ENCODE data around the gene TCF12.

TCF12 gene

DNA sequence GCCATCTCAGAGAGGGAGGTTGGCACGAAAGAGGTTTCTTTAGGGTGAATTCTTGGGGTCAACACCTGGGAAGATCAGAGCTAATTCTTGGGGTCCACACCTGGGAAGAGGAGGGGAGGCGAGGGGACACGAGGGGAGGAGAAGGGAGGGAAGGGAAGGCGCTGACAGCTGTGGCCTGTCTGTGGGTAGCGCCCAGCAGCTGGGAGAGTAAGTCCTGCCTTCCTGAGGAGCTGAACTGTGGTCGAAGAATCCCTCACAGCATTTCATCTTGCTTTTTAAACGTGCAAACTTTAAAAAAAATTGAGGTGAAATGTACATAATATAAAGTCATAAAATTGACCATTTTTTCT lies 394.7 kb downstream of the TCF12 start:
- intact Hi-C loops (cut with DNase I; ENCODE audit: low total_unique reads), result no loop called here

DNA sequence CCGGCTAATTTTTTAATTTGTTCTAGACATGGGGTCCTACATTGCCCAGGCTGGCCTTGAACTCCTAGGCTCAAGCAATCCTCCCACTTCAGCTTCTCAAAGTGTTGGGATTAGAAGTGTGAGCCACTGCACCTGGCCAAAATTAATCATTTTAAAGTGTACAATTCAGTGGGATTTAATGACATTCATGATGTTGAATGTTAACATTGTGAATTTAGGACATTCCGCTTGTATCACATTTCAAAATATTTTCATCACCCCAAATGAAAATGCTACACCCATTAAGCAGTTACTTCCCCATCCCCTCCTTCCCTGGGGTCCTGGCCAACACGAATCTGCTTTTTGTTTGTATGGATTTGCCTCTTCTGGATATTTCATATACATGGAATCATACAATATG lies 395.8 kb downstream of the TCF12 start:
- Histone ChIP-seq H3K4me1 (no peaks in the 10 kb centered on the region), H3K4me3 (no peak overlapping the region)
- intact Hi-C loops (cut with DNase I; ENCODE audit: low total_unique reads), result no loop called here

More for the DNA sequence above, 394.7 kb downstream of the TCF12 start:
- DNase-seq, result no peak
- TF ChIP-seq, protein P1, sequence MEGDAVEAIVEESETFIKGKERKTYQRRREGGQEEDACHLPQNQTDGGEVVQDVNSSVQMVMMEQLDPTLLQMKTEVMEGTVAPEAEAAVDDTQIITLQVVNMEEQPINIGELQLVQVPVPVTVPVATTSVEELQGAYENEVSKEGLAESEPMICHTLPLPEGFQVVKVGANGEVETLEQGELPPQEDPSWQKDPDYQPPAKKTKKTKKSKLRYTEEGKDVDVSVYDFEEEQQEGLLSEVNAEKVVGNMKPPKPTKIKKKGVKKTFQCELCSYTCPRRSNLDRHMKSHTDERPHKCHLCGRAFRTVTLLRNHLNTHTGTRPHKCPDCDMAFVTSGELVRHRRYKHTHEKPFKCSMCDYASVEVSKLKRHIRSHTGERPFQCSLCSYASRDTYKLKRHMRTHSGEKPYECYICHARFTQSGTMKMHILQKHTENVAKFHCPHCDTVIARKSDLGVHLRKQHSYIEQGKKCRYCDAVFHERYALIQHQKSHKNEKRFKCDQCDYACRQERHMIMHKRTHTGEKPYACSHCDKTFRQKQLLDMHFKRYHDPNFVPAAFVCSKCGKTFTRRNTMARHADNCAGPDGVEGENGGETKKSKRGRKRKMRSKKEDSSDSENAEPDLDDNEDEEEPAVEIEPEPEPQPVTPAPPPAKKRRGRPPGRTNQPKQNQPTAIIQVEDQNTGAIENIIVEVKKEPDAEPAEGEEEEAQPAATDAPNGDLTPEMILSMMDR (IDR thresholded peaks at IDR 0.05), result no peak
- Histone ChIP-seq H3K36me3 (no peaks in the 10 kb centered on the region), H3K4me3 (no peak overlapping the region), H3K9me3 (no peaks in the 10 kb centered on the region), H3K27me3 (no peaks in the 10 kb centered on the region), H3K4me1 (no peaks in the 10 kb centered on the region), H3K27ac (no peak overlapping the region)

DNA sequence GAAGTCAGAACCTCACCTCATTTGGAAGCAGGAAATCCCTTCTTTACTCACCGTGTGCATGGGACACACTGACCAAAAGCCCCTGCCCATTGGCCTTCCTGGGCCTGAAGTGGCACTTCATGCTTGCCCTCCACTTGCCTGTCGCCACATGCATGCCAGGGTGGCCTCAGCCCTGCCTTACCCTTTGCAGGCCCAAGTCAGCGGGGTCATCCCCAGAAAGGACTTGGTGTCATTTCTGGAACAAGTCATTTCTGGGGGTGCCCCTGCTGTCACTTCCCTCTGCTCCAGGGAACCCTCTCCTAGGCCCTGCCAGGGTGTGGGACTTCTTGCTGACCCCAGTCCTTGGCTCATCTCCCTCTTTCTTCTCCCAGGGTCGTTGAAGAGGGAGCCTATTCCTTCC lies 398.0 kb downstream of the TCF12 start:
- TF ChIP-seq, protein P1 (IDR thresholded peaks at IDR 0.05), result no peak
- Histone ChIP-seq H3K27ac (no peak overlapping the region), H3K9me3 (no peaks in the 10 kb centered on the region), H3K36me3 (no peaks in the 10 kb centered on the region), H3K27me3 (no peaks in the 10 kb centered on the region), H3K4me3 (no peak overlapping the region), H3K4me1 (peaks cover 0 to 13% (median 8%) of the 10 kb centered on the region in 4 donors)
- intact Hi-C loops (cut with DNase I; ENCODE audit: low total_unique reads), result no loop called here
- DNase-seq, result no peak

More for the DNA sequence above, 395.8 kb downstream of the TCF12 start:
- Histone ChIP-seq H3K27me3 (no peaks in the 10 kb centered on the region), H3K27ac (no peak overlapping the region), H3K9me3 (no peaks in the 10 kb centered on the region), H3K36me3 (no peaks in the 10 kb centered on the region)
- no peak for DNase-seq
- TF ChIP-seq, protein P1 (IDR thresholded peaks at IDR 0.05), result no peak

DNA sequence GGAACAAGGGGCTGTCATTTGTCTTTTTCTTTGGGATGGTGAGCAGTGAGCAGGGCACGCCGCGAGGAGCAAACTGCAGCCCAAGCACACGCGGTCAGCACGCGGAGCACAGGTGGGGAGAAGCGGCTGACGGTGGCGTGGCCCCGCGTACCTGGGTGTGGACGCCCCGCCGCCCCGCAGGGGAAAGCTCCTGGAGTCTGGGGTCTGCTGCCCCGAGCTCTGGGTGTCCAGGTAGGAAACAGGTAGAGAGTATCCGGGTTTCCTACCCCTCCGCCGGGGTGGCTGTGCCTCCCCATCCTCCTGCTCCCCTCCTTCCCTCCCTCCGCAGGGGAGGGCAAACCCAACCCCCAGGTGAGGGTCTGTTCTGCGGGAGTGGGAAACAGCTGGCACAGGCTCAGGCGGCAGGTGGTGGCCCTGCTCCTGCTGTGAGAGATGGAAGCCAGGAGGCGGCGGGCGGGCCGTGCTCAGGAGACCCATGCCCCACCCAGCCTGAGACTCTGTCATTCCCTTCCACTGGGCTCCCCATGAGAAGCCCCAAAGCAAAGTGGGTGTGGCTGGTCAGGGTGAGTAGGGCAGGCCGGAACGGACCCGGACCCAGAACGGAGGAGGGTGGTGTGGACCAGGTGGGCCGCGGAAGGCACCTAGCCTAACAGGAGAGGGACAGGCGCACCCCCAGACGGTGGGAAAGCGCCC lies 400.9 kb downstream of the TCF12 start:
- H3K27me3 ChIP-seq, result no peaks in the 10 kb centered on the region
- TF ChIP-seq, protein P1 (IDR thresholded peaks at IDR 0.05), result no peak

DNA sequence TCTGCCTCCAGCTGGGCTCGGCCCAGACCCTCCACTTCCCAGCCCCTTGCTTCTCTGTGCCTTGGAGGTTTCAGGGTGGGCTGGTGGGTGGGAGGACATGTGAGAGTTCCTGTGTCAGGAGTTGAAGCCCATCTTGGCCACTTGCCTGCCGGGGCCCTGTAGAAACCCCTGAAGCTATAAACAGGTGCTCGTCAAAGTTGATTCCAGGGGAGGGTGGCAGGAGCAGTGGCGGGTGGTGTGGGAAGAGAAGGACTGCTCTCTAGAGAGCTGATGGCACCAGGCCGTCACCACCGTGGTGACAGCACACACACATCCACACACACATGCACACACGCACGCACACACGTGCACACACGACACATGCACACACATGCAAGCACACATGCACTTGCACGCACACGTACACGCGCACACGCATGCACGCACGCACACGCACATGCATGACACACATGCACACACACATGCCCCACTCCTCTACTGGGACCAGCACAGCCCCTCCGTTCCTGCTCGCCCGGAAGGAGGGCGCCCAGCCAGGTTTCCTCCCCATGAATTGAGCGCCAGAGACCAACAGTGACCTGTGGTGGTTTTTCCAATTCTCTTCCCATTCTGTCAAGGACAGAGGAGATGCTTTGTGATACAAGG lies 401.6 kb downstream of the TCF12 start:
- intact Hi-C loops (cut with DNase I; ENCODE audit: low total_unique reads), result no loop called here
- no peak for DNase-seq
- Histone ChIP-seq H3K27ac (peak overlapping the region; percentile 1 to 37), H3K27me3 (no peaks in the 10 kb centered on the region), H3K4me3 (no peak overlapping the region), H3K36me3 (no peaks in the 10 kb centered on the region), H3K4me1 (peaks cover 0 to 14% (median 8%) of the 10 kb centered on the region in 4 donors), H3K9me3 (no peaks in the 10 kb centered on the region)
- TF ChIP-seq, protein P1 (IDR thresholded peaks at IDR 0.05), result no peak

More for the DNA sequence above, 400.9 kb downstream of the TCF12 start:
- intact Hi-C loops (cut with DNase I; ENCODE audit: low total_unique reads), result no loop called here
- Histone ChIP-seq H3K27ac (no peak overlapping the region), H3K4me3 (no peak overlapping the region), H3K4me1 (peaks cover 0 to 14% (median 8%) of the 10 kb centered on the region in 4 donors), H3K36me3 (no peaks in the 10 kb centered on the region), H3K9me3 (no peaks in the 10 kb centered on the region)
- no peak for DNase-seq
